Measurements from ENCODE around the gene PCDH9. TPM values are rescaled to one million over a fixed set of nuclear protein-coding genes. Genes with fewer than 3 reads are reported as not detected.
"Not testable (repeated sequence)": the region's sequence is repeated elsewhere in the genome, so short reads cannot be mapped to it uniquely, and the experiment has no call there.

Gene PCDH9
- polyA plus RNA-seq, 3 donors = 13.4 to 16.0 (median 15.1) TPM

- DNase-seq (ENCODE audit: low read depth in 3 of 3, low spot score in 2 of 3) = no peak
These were observed 95.6 kb downstream of the PCDH9 start for GRCh38 chr13:67134417-67135129.

GRCh38 chr13:67133476-67133875, 96.7 kb downstream of the PCDH9 start:
- DNase-seq (ENCODE audit: low read depth in 3 of 3, low spot score in 2 of 3) = no peak

- no peak for DNase-seq (ENCODE audit: low read depth in 3 of 3, low spot score in 2 of 3)
These were observed 98.7 kb downstream of the PCDH9 start for GRCh38 chr13:67131393-67131792.

- no peak for DNase-seq (ENCODE audit: low read depth in 3 of 3, low spot score in 2 of 3)
These were observed 99.7 kb downstream of the PCDH9 start for GRCh38 chr13:67130444-67130843.

GRCh38 chr13:67128136-67128535, 102.0 kb downstream of the PCDH9 start:
- DNase-seq (ENCODE audit: low read depth in 3 of 3, low spot score in 2 of 3) = no peak

GRCh38 chr13:67125681-67126080, 104.5 kb downstream of the PCDH9 start:
- no peak for DNase-seq (ENCODE audit: low read depth in 3 of 3, low spot score in 2 of 3)

GRCh38 chr13:67123165-67123564, 107.0 kb downstream of the PCDH9 start:
- no peak for DNase-seq (ENCODE audit: low read depth in 3 of 3, low spot score in 2 of 3)

GRCh38 chr13:67122251-67122650, 107.9 kb downstream of the PCDH9 start:
- no peak for DNase-seq (ENCODE audit: low read depth in 3 of 3, low spot score in 2 of 3)

- no peak for DNase-seq (ENCODE audit: low read depth in 3 of 3, low spot score in 2 of 3)
These were observed 109.1 kb downstream of the PCDH9 start for GRCh38 chr13:67120872-67121531.

- DNase-seq (ENCODE audit: low read depth in 3 of 3, low spot score in 2 of 3) = no peak
These were observed 110.6 kb downstream of the PCDH9 start for GRCh38 chr13:67119481-67119894.

- no peak for DNase-seq (ENCODE audit: low read depth in 3 of 3, low spot score in 2 of 3)
These were observed 111.9 kb downstream of the PCDH9 start for GRCh38 chr13:67118277-67118676.

GRCh38 chr13:67117010-67117550, 113.1 kb downstream of the PCDH9 start:
- DNase-seq (ENCODE audit: low read depth in 3 of 3, low spot score in 2 of 3) = no peak

- no peak for DNase-seq (ENCODE audit: low read depth in 3 of 3, low spot score in 2 of 3)
These were observed 122.2 kb downstream of the PCDH9 start for GRCh38 chr13:67107979-67108378.

- no peak for DNase-seq (ENCODE audit: low read depth in 3 of 3, low spot score in 2 of 3)
These were observed 123.6 kb downstream of the PCDH9 start for GRCh38 chr13:67106502-67107057.

- no peak for DNase-seq (ENCODE audit: low read depth in 3 of 3, low spot score in 2 of 3)
These were observed 128.2 kb downstream of the PCDH9 start for GRCh38 chr13:67101730-67102467.

GRCh38 chr13:67100730-67101129, 129.4 kb downstream of the PCDH9 start:
- DNase-seq (ENCODE audit: low read depth in 3 of 3, low spot score in 2 of 3) = no peak

- DNase-seq (ENCODE audit: low read depth in 3 of 3, low spot score in 2 of 3) = no peak
These were observed 130.6 kb downstream of the PCDH9 start for GRCh38 chr13:67099494-67099893.

- no peak for DNase-seq (ENCODE audit: low read depth in 3 of 3, low spot score in 2 of 3)
These were observed 132.2 kb downstream of the PCDH9 start for GRCh38 chr13:67097892-67098452.

- DNase-seq (ENCODE audit: low read depth in 3 of 3, low spot score in 2 of 3) = not testable (repeated sequence)
These were observed 133.2 kb downstream of the PCDH9 start for GRCh38 chr13:67096893-67097292.

- no peak for DNase-seq (ENCODE audit: low read depth in 3 of 3, low spot score in 2 of 3)
These were observed 133.7 kb downstream of the PCDH9 start for GRCh38 chr13:67096418-67096817.

GRCh38 chr13:67095621-67096020, 134.5 kb downstream of the PCDH9 start:
- no peak for DNase-seq (ENCODE audit: low read depth in 3 of 3, low spot score in 2 of 3)
